22Rv1 (cell line): Measurements from ENCODE around the gene ASCL2.
"Not testable (repeated sequence)": the region's sequence is repeated elsewhere in the genome, so short reads cannot be mapped to it uniquely, and the experiment has no call there.

Source experiments
- H3K27ac ChIP-seq: fragments of 450-650 bp; 2 replicates; pipeline ENCODE4 v1.5.1; 2017
- CTCF ChIP-seq: fragments of 450-650 bp; IDR thresholded peaks from 2 replicates; pipeline ENCODE4 v1.5.1; 2017; ENCODE audit warnings: mild to moderate bottlenecking
- ZFX ChIP-seq: fragments of 450-650 bp; IDR thresholded peaks from 2 replicates; pipeline ENCODE4 v1.6.1; 2017; ENCODE audit warnings: antibody characterized with exemption, borderline replicate concordance

ASCL2 gene

GRCh38 chr11:2293984-2294925, 23.9 kb upstream of the ASCL2 start:
- no peak for TF ChIP-seq ZFX
- no peak for TF ChIP-seq CTCF
- H3K27ac ChIP-seq = no peak overlapping the region

GRCh38 chr11:2293531-2293971, 23.2 kb upstream of the ASCL2 start:
- no peak overlapping the region for H3K27ac ChIP-seq
- no peak for TF ChIP-seq CTCF
- TF ChIP-seq ZFX = no peak

- H3K27ac ChIP-seq = no peak overlapping the region
- TF ChIP-seq CTCF (no peak), ZFX (no peak)
Measured at GRCh38 chr11:2290351-2290841, 20.0 kb upstream of the ASCL2 start.

- no peak overlapping the region for H3K27ac ChIP-seq
- no peak for TF ChIP-seq CTCF
- TF ChIP-seq ZFX = no peak
Measured at GRCh38 chr11:2289859-2290258, 19.5 kb upstream of the ASCL2 start.

GRCh38 chr11:2289350-2289749, 19.0 kb upstream of the ASCL2 start:
- no peak overlapping the region for H3K27ac ChIP-seq
- TF ChIP-seq ZFX = no peak
- no peak for TF ChIP-seq CTCF

- TF ChIP-seq CTCF (no peak), ZFX (no peak)
- H3K27ac ChIP-seq = no peak overlapping the region
Measured at GRCh38 chr11:2287091-2287490, 16.7 kb upstream of the ASCL2 start.

GRCh38 chr11:2286350-2286749, 16.0 kb upstream of the ASCL2 start:
- H3K27ac ChIP-seq = not testable (repeated sequence)
